IPS DF 6.9 (cell line): ENCODE data around the gene GAS7.

ENCODE experiments used
- DNase-seq: peaks from one replicate; pipeline ENCODE4 v3.0.0-alpha.2; 2013; ENCODE audit warnings: low read depth, low spot score
- H3K27ac ChIP-seq: one replicate; pipeline ENCODE4 v1.5.1; 2013; ENCODE audit warnings: low read length, control low read depth
- H3K27me3 ChIP-seq: 2 replicates; pipeline ENCODE4 v1.6.1; 2013; ENCODE audit warnings: mild to moderate bottlenecking, low read length; ENCODE audit not compliant: control insufficient read depth, insufficient read depth
- H3K36me3 ChIP-seq: 2 replicates; pipeline ENCODE4 v1.6.1; 2013; ENCODE audit warnings: low read length; ENCODE audit not compliant: control insufficient read depth, insufficient read depth
- H3K4me1 ChIP-seq: 2 replicates; pipeline ENCODE4 v1.6.1; 2013; ENCODE audit warnings: low read length; ENCODE audit not compliant: control insufficient read depth, insufficient read depth
- H3K4me3 ChIP-seq: 2 replicates; pipeline ENCODE4 v1.5.1; 2013; ENCODE audit warnings: mild to moderate bottlenecking, low read length
- H3K9me3 ChIP-seq: 2 replicates; pipeline ENCODE4 v1.6.1; 2013; ENCODE audit warnings: low read length, inconsistent platforms; ENCODE audit not compliant: control insufficient read depth, insufficient read depth
- WGBS: extraction: QIAGEN DNeasy Blood & Tissue Kit; methylation state at CpG from one replicate; pipeline ENCODE4 v1.1.7; 2013; ENCODE audit warnings: mixed read lengths, missing lambda C conversion rate; ENCODE audit not compliant: insufficient read length, insufficient coverage; 5-methylcytosine and 5-hydroxymethylcytosine counted together

The GAS7 gene

DNA sequence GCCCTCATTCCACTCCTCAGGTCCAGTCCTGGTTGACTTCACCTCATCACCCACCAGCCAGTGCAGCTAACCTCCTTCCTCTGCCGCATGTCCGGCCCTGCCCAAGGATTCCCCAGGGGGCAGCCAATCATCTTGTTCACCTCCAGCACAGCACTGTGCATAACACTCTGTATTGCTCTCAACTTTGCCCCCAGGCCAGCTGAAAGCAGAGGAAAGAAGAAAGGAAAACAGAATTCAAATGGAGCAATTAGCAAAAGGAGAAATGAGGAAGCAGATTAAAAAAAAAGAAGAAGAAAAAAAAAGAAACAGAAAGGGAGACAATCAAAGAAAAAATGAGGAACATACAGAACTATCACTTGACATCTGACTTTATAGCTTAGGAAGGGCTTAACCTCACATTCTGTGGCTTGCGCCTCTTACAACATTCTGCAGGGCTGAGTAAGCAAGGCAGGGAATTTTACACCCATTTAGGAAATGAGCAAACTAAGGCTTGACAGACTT, 26.1 kb downstream of the GAS7 start:
- WGBS, result no CpG with 5 or more reads among the region's 3 CpGs
- DNase-seq, result no peak
- peaks cover 6% of the 10 kb centered on the region; the same call in 1 of the 2 replicates for H3K4me1 ChIP-seq

DNA sequence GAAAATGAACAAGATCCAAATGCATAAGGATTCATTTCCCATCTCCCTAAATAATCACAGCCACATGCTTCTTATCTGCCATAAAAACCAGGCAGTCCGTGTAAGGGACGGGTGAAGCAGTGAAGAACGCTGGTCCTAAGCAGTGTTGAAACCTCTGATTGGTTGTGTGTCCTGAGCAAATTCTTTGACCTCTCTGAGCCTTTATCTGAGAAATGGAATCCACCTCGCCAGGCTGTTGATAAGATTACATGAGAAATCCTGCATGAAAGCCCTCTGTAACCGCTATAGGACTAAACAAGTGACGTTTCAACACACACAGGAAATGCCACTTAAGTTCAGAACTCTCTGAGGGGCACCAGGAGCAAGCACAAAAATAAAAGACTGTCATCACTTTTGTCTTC, 26.8 kb downstream of the GAS7 start:
- no peak for DNase-seq
- Histone ChIP-seq H3K27me3 (no peaks in the 10 kb centered on the region), H3K9me3 (no peaks in the 10 kb centered on the region), H3K27ac (no peak overlapping the region), H3K4me3 (no peak overlapping the region), H3K4me1 (0 out of 2 replicates have a peak, but pooled peaks cover 2% of the 10 kb centered on the region), H3K36me3 (no peaks in the 10 kb centered on the region)
- WGBS, result no CpG with 5 or more reads among the region's 6 CpGs

More for the DNA sequence above, 26.1 kb downstream of the GAS7 start:
- H3K27me3 ChIP-seq, result no peaks in the 10 kb centered on the region
- no peak overlapping the region for H3K4me3 ChIP-seq
- H3K9me3 ChIP-seq, result no peaks in the 10 kb centered on the region
- no peak overlapping the region for H3K27ac ChIP-seq
- no peaks in the 10 kb centered on the region for H3K36me3 ChIP-seq

DNA sequence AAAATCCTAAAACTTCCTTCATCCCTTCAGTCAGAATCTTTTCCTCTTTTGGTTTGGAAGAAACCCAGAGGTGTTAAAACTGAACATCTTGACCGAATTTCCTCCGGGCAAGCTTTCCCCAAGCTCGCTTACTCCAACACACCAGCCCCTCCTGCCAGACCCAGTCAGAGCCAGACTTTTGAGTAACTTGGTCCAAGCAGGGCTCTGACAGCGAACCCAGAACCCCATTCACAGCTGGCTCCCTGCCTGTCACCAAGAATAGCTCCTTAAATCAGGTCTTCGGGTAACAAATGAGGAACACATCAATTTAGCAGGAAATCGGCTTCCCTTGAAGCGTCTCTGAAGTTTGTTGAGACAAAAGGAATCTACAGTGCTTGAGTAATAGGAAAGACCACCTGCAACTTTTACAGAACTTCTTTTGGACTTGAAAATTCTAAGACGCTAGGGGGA, 27.3 kb downstream of the GAS7 start:
- no peak overlapping the region for H3K27ac ChIP-seq
- H3K4me1 ChIP-seq, result 0 out of 2 replicates have a peak, but pooled peaks cover 2% of the 10 kb centered on the region
- no peak overlapping the region for H3K4me3 ChIP-seq
- no peaks in the 10 kb centered on the region for H3K9me3 ChIP-seq
- no CpG with 5 or more reads among the region's 8 CpGs for WGBS
- no peaks in the 10 kb centered on the region for H3K36me3 ChIP-seq
- DNase-seq, result no peak
- no peaks in the 10 kb centered on the region for H3K27me3 ChIP-seq

DNA sequence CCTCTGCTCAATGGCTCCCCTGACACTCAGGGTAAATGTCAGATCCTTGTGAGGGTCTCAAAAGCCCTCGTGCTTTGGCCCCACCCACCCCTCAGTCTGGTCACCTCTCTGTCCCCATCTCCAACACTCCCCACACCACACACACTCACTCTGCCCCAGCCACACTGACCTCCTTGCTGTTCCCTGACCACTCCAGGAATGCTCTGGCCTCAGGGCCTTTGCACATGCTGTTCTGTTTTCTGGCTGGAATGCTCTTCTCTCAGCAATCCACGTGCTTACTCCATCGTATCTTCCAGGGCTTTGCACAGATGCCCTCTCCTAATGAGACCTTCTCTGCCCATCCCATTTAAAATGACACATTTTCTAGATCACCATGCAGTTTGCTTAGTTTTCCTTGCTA, 28.2 kb downstream of the GAS7 start:
- H3K36me3 ChIP-seq, result no peaks in the 10 kb centered on the region
- no peak for DNase-seq
- no peak overlapping the region for H3K4me3 ChIP-seq
- H3K9me3 ChIP-seq, result no peaks in the 10 kb centered on the region
- no peak overlapping the region for H3K27ac ChIP-seq
- WGBS, result no CpG with 5 or more reads among the region's 3 CpGs
- 0 out of 2 replicates have a peak, but pooled peaks cover 2% of the 10 kb centered on the region for H3K4me1 ChIP-seq
- no peaks in the 10 kb centered on the region for H3K27me3 ChIP-seq

DNA sequence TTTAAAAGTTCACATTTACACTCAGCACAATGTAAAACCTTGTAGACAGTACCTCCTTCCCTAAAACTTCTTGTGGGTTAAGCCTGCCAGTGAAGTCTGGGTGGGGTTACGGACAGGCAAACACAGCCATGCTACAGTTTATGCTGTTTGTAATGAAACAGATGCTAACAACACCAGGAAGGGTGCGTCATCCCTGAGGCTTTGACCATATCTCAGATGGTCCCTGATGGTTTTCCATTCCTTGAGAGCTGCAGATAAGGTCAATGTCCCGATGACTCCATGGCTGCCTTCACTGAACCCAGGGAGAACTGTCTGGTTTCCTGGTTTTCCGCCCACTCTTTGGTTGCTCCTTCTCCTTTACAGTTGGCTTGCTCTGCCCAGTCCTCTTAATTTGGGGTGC, 29.1 kb downstream of the GAS7 start:
- no peak for DNase-seq
- no peaks in the 10 kb centered on the region for H3K36me3 ChIP-seq
- 0 out of 2 replicates have a peak, but pooled peaks cover 2% of the 10 kb centered on the region for H3K4me1 ChIP-seq
- H3K27ac ChIP-seq, result no peak overlapping the region
- no peaks in the 10 kb centered on the region for H3K27me3 ChIP-seq
- no CpG with 5 or more reads among the region's 4 CpGs for WGBS
- no peak overlapping the region for H3K4me3 ChIP-seq
- H3K9me3 ChIP-seq, result no peaks in the 10 kb centered on the region

DNA sequence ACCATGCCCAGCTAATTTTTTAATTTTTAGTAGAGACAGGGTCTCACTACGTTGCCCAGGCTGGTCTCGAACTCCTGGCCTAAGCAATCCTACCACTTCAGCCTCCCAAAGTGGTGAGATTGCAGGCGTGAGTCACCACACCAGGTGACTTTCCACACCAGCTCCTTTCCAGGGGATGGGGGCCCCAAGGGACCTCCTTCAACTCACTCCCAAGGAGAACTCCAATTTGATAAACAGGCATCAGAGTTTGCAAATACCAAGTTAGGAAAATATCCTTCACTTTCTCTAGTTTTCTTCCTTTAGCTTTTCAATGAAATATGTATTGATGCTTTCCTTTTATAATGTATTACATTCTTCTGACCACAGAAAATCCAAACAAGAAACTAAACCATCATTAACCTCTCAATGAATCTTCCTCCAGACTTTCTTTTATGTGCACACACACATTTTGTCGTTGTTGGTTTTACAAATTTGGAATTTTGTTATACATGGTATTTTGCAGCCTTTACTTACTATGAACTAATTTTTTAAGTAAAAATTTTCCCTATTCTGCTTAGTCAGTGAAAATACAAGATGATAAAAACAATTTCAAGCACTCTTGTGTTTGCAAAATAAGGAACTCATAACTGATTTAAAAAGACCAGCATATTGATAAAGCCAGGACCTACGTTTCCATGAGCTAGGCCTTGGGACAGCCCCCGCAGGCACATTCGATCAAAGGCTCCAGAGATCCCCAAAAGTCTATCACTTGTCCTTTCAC, 32.0 kb downstream of the GAS7 start:
- no CpG with 5 or more reads among the region's 7 CpGs for WGBS
- no peaks in the 10 kb centered on the region for H3K36me3 ChIP-seq
- DNase-seq, result no peak
- no peak overlapping the region for H3K4me3 ChIP-seq
- H3K9me3 ChIP-seq, result no peaks in the 10 kb centered on the region
- H3K27ac ChIP-seq, result no peak overlapping the region
- 0 out of 2 replicates have a peak, but pooled peaks cover 2% of the 10 kb centered on the region for H3K4me1 ChIP-seq
- no peaks in the 10 kb centered on the region for H3K27me3 ChIP-seq

DNA sequence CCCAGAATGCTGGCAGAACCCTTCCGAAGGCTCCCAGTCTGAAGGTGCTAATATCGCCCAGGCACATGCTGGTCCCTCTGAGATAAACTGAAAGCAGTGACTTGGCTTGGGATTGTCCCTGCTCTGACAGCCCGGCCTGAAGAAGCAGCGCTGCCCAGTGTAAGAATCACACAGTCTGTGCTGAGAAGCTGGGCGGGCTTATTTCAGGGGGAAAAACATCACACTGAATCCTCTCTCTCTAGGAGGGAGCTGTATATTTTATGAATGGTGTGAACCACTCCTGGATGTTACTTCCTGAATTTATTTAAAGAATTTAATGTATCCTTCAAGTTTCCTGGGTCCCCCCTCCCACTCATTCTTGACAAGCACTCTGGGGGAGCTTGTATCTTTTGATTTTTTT, 36.3 kb downstream of the GAS7 start:
- WGBS, result no CpG with 5 or more reads among the region's 5 CpGs
- Histone ChIP-seq H3K27me3 (no peaks in the 10 kb centered on the region), H3K9me3 (no peaks in the 10 kb centered on the region), H3K36me3 (no peaks in the 10 kb centered on the region), H3K4me3 (no peak overlapping the region), H3K27ac (no peak overlapping the region), H3K4me1 (no peaks in the 10 kb centered on the region)
- DNase-seq, result no peak

DNA sequence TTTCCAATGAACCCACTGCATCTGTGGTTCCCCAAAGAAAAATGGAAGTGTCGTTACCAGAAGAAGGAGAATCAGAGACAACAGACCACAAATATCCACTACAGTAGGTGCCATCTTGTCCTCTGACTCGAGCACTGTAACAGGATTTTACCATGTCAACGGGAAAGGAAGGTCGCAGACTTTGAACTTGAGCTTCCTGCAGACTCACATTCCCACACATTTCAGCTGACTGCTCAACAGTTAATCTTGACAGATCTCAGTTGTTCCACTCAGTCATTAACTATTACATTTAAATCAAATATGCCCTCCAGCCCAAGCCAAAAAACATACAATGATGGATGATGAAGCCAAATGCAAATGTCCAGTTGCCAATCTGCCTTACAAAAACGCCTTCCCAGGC, 37.0 kb downstream of the GAS7 start:
- H3K4me1 ChIP-seq, result no peaks in the 10 kb centered on the region
- no peak for DNase-seq
- no peaks in the 10 kb centered on the region for H3K36me3 ChIP-seq
- H3K9me3 ChIP-seq, result no peaks in the 10 kb centered on the region
- no peak overlapping the region for H3K27ac ChIP-seq
- H3K4me3 ChIP-seq, result no peak overlapping the region
- H3K27me3 ChIP-seq, result no peaks in the 10 kb centered on the region
- no CpG with 5 or more reads among the region's 5 CpGs for WGBS

DNA sequence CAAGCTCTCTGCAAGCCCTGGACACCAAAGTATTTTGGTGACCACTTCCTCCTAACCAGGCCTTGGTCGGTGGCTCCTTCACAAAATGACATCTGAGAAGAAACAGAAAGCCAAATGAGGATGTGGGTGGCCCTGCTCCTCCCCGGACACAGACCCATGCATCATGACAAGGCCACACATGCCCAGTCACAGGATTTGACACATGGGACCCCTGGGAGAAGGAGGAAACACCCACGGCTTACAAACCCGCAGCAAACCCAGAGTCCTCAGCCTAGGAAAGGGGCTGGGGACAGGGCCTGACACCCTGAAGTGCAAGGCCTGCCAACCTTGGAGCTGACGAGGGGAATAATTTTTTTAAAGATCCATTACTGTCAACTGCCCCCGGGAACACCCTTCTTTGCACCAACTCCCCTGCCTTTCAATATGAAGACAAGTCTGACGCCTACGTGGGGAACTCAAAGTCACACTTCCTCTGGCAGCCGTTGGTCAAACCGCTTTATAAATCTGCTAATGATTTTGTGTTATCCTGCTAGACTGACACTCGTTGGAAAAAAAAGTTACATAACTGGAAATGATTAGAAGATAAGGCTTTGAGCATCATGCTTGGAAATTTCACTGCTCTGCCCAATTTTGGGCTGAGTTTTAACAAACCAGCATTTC, 41.3 kb downstream of the GAS7 start:
- Histone ChIP-seq H3K36me3 (no peaks in the 10 kb centered on the region), H3K27me3 (no peaks in the 10 kb centered on the region), H3K4me1 (no peaks in the 10 kb centered on the region), H3K9me3 (no peaks in the 10 kb centered on the region), H3K27ac (no peak overlapping the region), H3K4me3 (no peak overlapping the region)
- no CpG with 5 or more reads among the region's 11 CpGs for WGBS
- no peak for DNase-seq

DNA sequence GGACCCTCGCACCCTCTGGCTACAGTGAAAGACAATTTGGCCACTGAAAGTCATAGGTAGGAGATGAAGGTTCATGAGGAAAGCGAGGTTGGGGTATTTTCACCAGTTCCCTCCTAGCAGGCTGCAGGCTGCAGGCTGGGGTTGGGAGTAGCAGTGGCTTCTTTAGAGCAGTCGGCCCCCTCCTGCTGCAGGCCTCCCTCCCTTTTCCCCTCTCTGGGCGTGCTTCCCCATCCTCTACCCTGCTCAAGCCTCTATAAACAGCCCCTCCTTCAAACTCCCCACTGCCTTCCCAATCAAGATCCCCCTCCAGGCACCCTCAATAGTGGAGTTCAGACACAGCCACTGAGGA, 41.8 kb downstream of the GAS7 start:
- DNase-seq, result no peak
- H3K27me3 ChIP-seq, result no peaks in the 10 kb centered on the region
- no peaks in the 10 kb centered on the region for H3K9me3 ChIP-seq
- H3K36me3 ChIP-seq, result no peaks in the 10 kb centered on the region
- no peak overlapping the region for H3K4me3 ChIP-seq
- H3K4me1 ChIP-seq, result no peaks in the 10 kb centered on the region
- no peak overlapping the region for H3K27ac ChIP-seq
- no CpG with 5 or more reads among the region's 4 CpGs for WGBS
